GM23338 (cell line): ENCODE data around the gene COP1. TPM values are rescaled to one million over a fixed set of nuclear protein-coding genes. Genes with fewer than 3 reads are reported as not detected.
"Not testable (repeated sequence)": the region's sequence is repeated elsewhere in the genome, so short reads cannot be mapped to it uniquely, and the experiment has no call there.

Source experiments
- ATAC-seq: fragments of 200-7000 bp; cut with Tn5 transposase; 3 replicates; pipeline ENCODE4 v1.9.1; 2020
- DNase-seq: peaks from one replicate; pipeline ENCODE4 v3.0.0-alpha.2; 2015; ENCODE audit warnings: low spot score
- H2AFZ ChIP-seq: fragments of 200-600 bp; sonication (generic); 2 replicates; pipeline ENCODE4 v1.8.0; 2016; ENCODE audit warnings: antibody characterized with exemption, mild to moderate bottlenecking, moderate library complexity
- H3F3A ChIP-seq: fragments of 200-600 bp; sonication (generic); replicated peaks from 2 replicates; pipeline ENCODE4 v1.8.0; 2017; ENCODE audit warnings: antibody characterized with exemption, mixed run types, low read depth
- H3K27ac ChIP-seq: fragments of 200-600 bp; sonication (generic); 2 replicates; pipeline ENCODE4 v1.6.1; 2016; ENCODE audit warnings: low read depth
- H3K27me3 ChIP-seq: fragments of 200-600 bp; sonication (generic); 2 replicates; pipeline ENCODE4 v1.8.0; 2016; ENCODE audit warnings: mild to moderate bottlenecking, mixed run types, moderate library complexity; ENCODE audit not compliant: insufficient read depth
- H3K36me3 ChIP-seq: fragments of 200-600 bp; sonication (generic); 2 replicates; pipeline ENCODE4 v1.8.0; 2016; ENCODE audit warnings: mild to moderate bottlenecking; ENCODE audit not compliant: insufficient read depth
- H3K4me1 ChIP-seq: fragments of 200-600 bp; sonication (generic); 2 replicates; pipeline ENCODE4 v1.8.0; 2016; ENCODE audit warnings: mild to moderate bottlenecking, moderate library complexity; ENCODE audit not compliant: insufficient read depth
- H3K4me2 ChIP-seq: fragments of 200-600 bp; sonication (generic); 2 replicates; pipeline ENCODE4 v1.7.1; 2017; ENCODE audit warnings: mixed run types
- H3K4me3 ChIP-seq: fragments of 200-600 bp; sonication (generic); 2 replicates; pipeline ENCODE4 v1.6.1; 2016; ENCODE audit warnings: mixed run types
- H3K79me2 ChIP-seq: fragments of 200-600 bp; sonication (generic); replicated peaks from 2 replicates; pipeline ENCODE4 v1.8.0; 2017; ENCODE audit warnings: mild to moderate bottlenecking; ENCODE audit not compliant: insufficient read depth
- H3K9me2 ChIP-seq: fragments of 200-600 bp; sonication (generic); 2 replicates; pipeline ENCODE4 v1.8.0; 2017; ENCODE audit not compliant: insufficient read depth
- H4K20me1 ChIP-seq: fragments of 200-600 bp; sonication (generic); replicated peaks from 2 replicates; pipeline ENCODE4 v1.8.0; 2017; ENCODE audit warnings: mild to moderate bottlenecking; ENCODE audit not compliant: insufficient read depth
- H3K27ac Mint-ChIP-seq: 2 replicates; pipeline ENCODE4 v1.8.0; 2020; ENCODE audit warnings: inconsistent platforms, mild to moderate bottlenecking, moderate library complexity, mixed read lengths
- H3K27me3 Mint-ChIP-seq: 3 replicates; pipeline ENCODE4 v1.8.0; 2022; ENCODE audit warnings: low read depth, mild to moderate bottlenecking, moderate library complexity, mixed read lengths, inconsistent platforms; ENCODE audit not compliant: insufficient read depth, poor library complexity
- H3K36me3 Mint-ChIP-seq: 3 replicates; pipeline ENCODE4 v1.8.0; 2021; ENCODE audit warnings: low read depth, mild to moderate bottlenecking, inconsistent platforms, moderate library complexity, mixed read lengths
- H3K4me1 Mint-ChIP-seq: 3 replicates; pipeline ENCODE4 v1.8.0; 2020; ENCODE audit warnings: mild to moderate bottlenecking, inconsistent platforms, mixed read lengths
- H3K4me3 Mint-ChIP-seq: 3 replicates; pipeline ENCODE4 v1.8.0; 2021; ENCODE audit warnings: moderate library complexity, mild to moderate bottlenecking, inconsistent platforms, mixed read lengths
- H3K9me3 Mint-ChIP-seq: 3 replicates; pipeline ENCODE4 v1.8.0; 2020; ENCODE audit warnings: moderate library complexity, mild to moderate bottlenecking, inconsistent platforms, mixed read lengths
- CREB1 ChIP-seq: fragments of 250-450 bp; sonication (Bioruptor Pico); IDR thresholded peaks from 2 replicates; pipeline ENCODE4 v1.5.0; 2020; ENCODE audit warnings: low read depth, mild to moderate bottlenecking, moderate library complexity
- EZH2phosphoT487 ChIP-seq: fragments of 200-600 bp; sonication (generic); IDR thresholded peaks from one replicate; pipeline ENCODE4 v1.8.1; 2018; ENCODE audit warnings: antibody characterized with exemption; ENCODE audit not compliant: unreplicated experiment
- JUNB ChIP-seq: IDR thresholded peaks from one replicate; pipeline ENCODE4 v1.6.1; 2016; ENCODE audit warnings: antibody characterized with exemption; ENCODE audit not compliant: unreplicated experiment
- NANOG ChIP-seq: IDR thresholded peaks from 2 replicates; pipeline ENCODE4 v1.6.1; 2016; ENCODE audit warnings: antibody characterized with exemption, borderline replicate concordance
- POLR2AphosphoS5 ChIP-seq: IDR thresholded peaks from 2 replicates; pipeline ENCODE4 v1.6.1; 2016; ENCODE audit warnings: antibody characterized with exemption, low read depth
- STAT1 ChIP-seq: IDR thresholded peaks from one replicate; pipeline ENCODE4 v1.6.1; 2016; ENCODE audit warnings: antibody characterized with exemption; ENCODE audit not compliant: unreplicated experiment
- ZNF114 ChIP-seq: fragments of 250-450 bp; sonication (Bioruptor Pico); IDR thresholded peaks from 2 replicates; pipeline ENCODE4 v1.5.0; 2020; ENCODE audit warnings: mild to moderate bottlenecking, moderate library complexity
- ZNF331 ChIP-seq: fragments of 250-450 bp; sonication (Bioruptor Pico); IDR thresholded peaks from 2 replicates; pipeline ENCODE4 v1.5.0; 2020; ENCODE audit warnings: low read depth, mild to moderate bottlenecking, moderate library complexity
- ZNF462 ChIP-seq: fragments of 250-450 bp; sonication (Bioruptor Pico); IDR thresholded peaks from 2 replicates; pipeline ENCODE4 v1.5.0; 2020; ENCODE audit warnings: mild to moderate bottlenecking, moderate library complexity
- polyA plus RNA-seq: library from polyadenylated mRNA; unstranded; fragments of >200 nt; fragmentation: Nextera tagmentation; extraction: Ambion mirVana; gene quantifications from 2 replicates; pipeline ENCODE4 v1.2.1, GENCODE V29; 2016
- total RNA-seq: library from RNA; depleted of rRNA; stranded (reverse); fragments of >200 nt; shearing (Covaris generic); gene quantifications from 2 replicates; pipeline ENCODE4 v1.2.3, GENCODE V29; 2014
- TF ChIP-seq, protein P1 (sequence below): IDR thresholded peaks from 2 replicates; pipeline ENCODE4 v1.6.1; 2016; ENCODE audit warnings: antibody characterized with exemption
- TF ChIP-seq, protein P2 (sequence below), 2 experiments: fragments of 200-600 bp in 1 of 2; sonication (generic) in 1 of 2; conservative IDR thresholded peaks; 2 replicates each; pipeline versions ENCODE4 v1.5.1 to v1.6.1; 2016 to 2017; ENCODE audit warnings: antibody characterized with exemption in 2 of 2, low read depth in 2 of 2, mild to moderate bottlenecking in 2 of 2, moderate library complexity in 1 of 2

The COP1 gene
- total and polyA plus RNA-seq, 2 experiments from 2014 or later, result 54.0 to 54.9 TPM

DNA sequence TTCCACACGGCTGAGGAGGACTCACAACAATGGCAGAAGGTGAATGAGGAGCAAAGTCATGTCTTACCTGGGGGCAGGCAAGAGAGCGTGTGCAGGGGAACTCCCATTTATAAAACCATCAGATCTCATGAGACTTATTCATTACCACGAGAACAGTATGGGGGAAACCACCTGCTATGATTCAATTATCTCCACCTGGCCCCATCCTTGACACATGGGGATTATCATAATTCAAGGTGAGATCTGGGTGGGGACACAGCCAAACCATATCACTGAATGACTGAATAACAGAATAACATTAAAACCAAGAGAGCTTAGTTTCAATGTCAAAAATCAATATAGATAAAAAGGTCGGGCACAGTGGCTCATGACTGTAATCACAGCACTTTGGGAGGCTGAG is 179.2 kb downstream of the COP1 start:
- not testable (repeated sequence) for H3K4me3 Mint-ChIP-seq, ATAC-seq, H3K36me3 Mint-ChIP-seq

GRCh38 chr1:176022574-176022973 is 184.5 kb downstream of the COP1 start:
- H3K27me3 Mint-ChIP-seq, result peaks cover 3% of the 10 kb centered on the region
- H3K36me3 Mint-ChIP-seq, result peaks cover 9% of the 10 kb centered on the region; the same call in 1 of the 3 replicates
- Histone ChIP-seq H3K27ac (no peak overlapping the region), H3K4me1 (no peaks in the 10 kb centered on the region), H3K36me3 (no peaks in the 10 kb centered on the region), H3K79me2 (no peaks in the 10 kb centered on the region), H4K20me1 (no peaks in the 10 kb centered on the region), H3K9me2 (no peaks in the 10 kb centered on the region), H3K4me3 (no peak overlapping the region), H3F3A (no peaks in the 10 kb centered on the region), H2AFZ (no peak overlapping the region), H3K4me2 (no peak overlapping the region), H3K27me3 (no peaks in the 10 kb centered on the region)
- no peaks in the 10 kb centered on the region for H3K4me1 Mint-ChIP-seq
- ATAC-seq, result no peak
- no peak for DNase-seq
- H3K9me3 Mint-ChIP-seq, result no peaks in the 10 kb centered on the region
- H3K4me3 Mint-ChIP-seq, result no peak overlapping the region
- no peak overlapping the region for H3K27ac Mint-ChIP-seq
- TF ChIP-seq CREB1 (CRISPR knock-in tag) (no peak), STAT1 (no peak), JUNB (no peak), ZNF114 (CRISPR knock-in tag) (no peak), POLR2AphosphoS5 (no peak), ZNF331 (no peak), NANOG (no peak), ZNF462 (CRISPR knock-in tag) (no peak), EZH2phosphoT487 (no peak)
- TF ChIP-seq, protein P1, sequence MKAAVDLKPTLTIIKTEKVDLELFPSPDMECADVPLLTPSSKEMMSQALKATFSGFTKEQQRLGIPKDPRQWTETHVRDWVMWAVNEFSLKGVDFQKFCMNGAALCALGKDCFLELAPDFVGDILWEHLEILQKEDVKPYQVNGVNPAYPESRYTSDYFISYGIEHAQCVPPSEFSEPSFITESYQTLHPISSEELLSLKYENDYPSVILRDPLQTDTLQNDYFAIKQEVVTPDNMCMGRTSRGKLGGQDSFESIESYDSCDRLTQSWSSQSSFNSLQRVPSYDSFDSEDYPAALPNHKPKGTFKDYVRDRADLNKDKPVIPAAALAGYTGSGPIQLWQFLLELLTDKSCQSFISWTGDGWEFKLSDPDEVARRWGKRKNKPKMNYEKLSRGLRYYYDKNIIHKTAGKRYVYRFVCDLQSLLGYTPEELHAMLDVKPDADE, result no peak
- TF ChIP-seq, protein P2, sequence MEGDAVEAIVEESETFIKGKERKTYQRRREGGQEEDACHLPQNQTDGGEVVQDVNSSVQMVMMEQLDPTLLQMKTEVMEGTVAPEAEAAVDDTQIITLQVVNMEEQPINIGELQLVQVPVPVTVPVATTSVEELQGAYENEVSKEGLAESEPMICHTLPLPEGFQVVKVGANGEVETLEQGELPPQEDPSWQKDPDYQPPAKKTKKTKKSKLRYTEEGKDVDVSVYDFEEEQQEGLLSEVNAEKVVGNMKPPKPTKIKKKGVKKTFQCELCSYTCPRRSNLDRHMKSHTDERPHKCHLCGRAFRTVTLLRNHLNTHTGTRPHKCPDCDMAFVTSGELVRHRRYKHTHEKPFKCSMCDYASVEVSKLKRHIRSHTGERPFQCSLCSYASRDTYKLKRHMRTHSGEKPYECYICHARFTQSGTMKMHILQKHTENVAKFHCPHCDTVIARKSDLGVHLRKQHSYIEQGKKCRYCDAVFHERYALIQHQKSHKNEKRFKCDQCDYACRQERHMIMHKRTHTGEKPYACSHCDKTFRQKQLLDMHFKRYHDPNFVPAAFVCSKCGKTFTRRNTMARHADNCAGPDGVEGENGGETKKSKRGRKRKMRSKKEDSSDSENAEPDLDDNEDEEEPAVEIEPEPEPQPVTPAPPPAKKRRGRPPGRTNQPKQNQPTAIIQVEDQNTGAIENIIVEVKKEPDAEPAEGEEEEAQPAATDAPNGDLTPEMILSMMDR (conservative IDR thresholded peaks at IDR 0.05; ENCODE audit: low read depth in 2 of 2), result no peak

More for the DNA sequence above, 179.2 kb downstream of the COP1 start:
- not testable (repeated sequence) for H3F3A ChIP-seq, H3K4me1 ChIP-seq, H3K4me1 Mint-ChIP-seq, H4K20me1 ChIP-seq, H3K27me3 Mint-ChIP-seq, H3K36me3 ChIP-seq, H3K4me2 ChIP-seq, H3K27ac Mint-ChIP-seq, H3K9me3 Mint-ChIP-seq, H3K27me3 ChIP-seq, H2AFZ ChIP-seq, H3K79me2 ChIP-seq, H3K27ac ChIP-seq, H3K4me3 ChIP-seq, H3K9me2 ChIP-seq, DNase-seq
